Measurements from ENCODE around the gene DAPK1. TPM values are rescaled to one million over a fixed set of nuclear protein-coding genes. Genes with fewer than 3 reads are reported as not detected.
A peak's percentile ranks its signal among the peaks of the same experiment; 100 is the strongest.

DAPK1 gene
- polyA plus RNA-seq, 1 donor: 20.6 TPM

GRCh38 chr9:87613265-87614111 lies 115.8 kb downstream of the DAPK1 start:
- DNase-seq (ENCODE audit: low read depth): no peak

DNA sequence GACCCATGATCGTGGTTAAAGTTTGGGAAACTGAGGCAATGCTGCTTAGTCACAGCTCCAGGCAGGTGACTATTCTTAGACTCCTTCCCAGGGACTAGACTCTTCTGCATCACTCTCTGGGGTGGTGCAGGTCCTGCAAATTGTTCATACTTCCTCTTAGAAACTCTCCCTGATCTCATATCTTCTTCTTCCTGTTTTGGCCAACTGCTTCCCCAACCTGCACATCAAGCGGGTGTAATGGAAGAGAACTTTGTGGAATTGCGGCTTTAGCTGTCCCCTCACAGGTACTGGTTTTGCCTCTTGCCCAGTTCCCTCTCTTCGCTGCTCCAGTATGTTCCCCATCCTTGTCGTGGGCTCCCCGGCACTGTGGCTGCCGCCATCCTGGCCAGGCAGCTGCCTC lies 116.7 kb downstream of the DAPK1 start:
- no peak for DNase-seq (ENCODE audit: low read depth)

DNA sequence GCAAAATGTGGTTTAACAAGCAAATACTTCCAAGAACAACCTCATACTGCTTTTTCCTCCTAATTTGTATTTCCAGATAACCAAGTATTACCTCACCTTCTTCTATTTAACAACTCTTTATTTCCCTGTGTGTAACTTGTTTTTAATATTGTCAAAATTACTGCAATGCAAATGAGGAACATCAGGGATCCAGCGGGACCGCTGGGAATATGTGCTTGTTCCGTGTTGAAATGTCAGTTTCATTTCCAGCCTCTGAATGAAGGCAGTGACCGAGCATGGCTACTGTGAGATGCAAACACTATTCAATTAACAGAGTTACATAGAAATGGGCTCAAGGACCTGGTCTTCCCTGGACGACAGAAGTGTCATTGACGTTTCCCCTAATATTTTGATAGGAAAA lies 117.5 kb downstream of the DAPK1 start:
- no peak for DNase-seq (ENCODE audit: low read depth)

DNA sequence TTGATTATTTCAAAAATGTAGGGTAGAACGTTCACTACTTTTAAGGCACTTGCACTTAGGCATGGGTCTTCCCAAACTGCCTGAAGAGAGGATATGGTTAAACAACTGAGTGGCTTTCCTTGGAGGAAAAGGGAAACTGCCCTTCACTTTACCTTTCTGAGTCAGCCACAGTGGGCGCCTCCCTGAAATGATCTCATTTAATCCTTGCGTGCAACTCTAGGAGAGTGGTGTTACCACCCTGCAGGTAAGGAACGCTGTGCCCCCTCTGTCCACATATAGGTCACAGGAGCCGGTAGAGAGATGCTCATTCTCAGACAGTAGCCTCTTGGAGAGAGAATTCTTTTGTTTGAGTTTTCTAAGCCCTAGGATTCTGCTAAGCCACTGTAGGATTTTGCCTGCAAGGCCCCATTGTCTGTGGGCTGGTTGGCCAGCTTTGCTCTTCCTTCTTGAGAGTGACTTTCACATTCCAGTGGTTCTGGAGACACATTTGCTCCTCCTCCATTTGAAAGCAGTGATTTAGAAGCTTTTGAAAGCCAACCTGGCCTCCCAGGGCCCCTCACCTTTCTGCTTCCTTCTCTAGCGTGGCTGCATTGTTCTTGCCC lies 118.0 kb downstream of the DAPK1 start:
- DNase-seq (ENCODE audit: low read depth): no peak

GRCh38 chr9:87618226-87618625 lies 120.6 kb downstream of the DAPK1 start:
- DNase-seq (ENCODE audit: low read depth): no peak

- no peak for DNase-seq (ENCODE audit: low read depth)
These were observed 121.3 kb downstream of the DAPK1 start for GRCh38 chr9:87618931-87619330.

DNA sequence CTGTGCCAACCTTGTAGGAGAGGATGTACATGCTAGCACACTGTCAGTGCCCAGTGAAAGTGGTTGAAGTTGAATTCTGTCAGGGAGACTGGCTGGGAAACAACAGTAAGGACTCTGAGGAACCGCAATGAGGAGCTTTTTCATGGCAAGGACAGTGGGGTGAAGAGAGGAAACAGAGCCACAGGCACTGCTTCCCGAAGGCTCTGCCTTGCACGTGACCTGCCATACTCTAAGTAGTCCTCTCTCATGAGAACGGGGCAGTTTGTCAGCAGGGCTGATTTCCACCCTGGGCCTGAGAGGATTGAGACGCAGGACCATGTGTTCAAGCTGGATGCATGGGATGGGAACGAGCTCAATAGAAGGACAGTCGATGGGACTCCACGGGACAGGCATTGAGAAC lies 121.7 kb downstream of the DAPK1 start:
- no peak for DNase-seq (ENCODE audit: low read depth)

DNA sequence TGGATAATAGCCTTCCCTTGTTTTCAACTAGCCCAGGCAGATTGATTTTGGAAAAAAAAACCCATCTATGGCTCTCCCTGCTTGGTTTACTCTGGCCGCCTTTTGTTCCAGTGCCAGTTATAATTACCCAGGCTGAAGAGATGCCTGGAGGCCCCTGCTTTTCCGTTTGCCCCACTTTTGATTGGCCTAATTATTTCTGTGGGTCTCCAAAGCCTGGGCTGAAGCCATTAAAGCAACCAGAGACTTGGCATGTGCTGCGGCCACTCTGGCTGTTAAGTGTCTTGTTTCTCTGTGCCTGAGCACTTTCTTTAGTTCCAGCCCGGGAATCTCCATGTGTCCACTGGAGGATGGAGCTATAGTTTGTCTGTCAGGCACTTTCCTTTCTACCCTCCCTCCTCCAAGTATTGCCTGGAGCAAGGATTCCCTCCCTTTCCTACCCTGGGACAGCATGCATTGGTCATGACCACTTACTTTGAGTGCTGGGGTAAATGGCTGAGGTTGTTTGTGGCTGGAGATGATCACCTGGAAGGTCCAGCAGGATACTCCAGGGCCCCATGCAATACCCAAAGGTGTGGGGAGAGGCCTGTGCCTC lies 123.2 kb downstream of the DAPK1 start:
- no peak for DNase-seq (ENCODE audit: low read depth)

DNA sequence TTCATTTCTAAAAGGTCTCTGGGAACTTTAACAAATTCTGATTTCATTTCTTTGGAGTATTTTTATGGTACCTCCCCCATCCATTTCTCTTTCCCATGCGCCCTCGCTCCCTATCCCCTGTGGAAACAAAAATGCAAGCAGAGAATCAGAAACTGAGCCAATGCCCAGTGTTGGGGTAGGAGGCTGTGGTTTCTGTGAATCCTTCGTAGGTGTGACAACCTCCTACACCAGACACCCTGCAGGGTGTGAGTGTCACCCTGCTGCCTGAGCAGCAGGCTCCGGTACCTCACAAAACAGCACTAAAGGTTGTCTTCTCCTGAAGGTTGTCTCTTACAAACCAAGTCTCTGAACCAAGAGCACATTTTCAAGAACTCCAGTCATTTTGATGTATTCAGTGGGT lies 124.4 kb downstream of the DAPK1 start:
- no peak for DNase-seq (ENCODE audit: low read depth)

DNA sequence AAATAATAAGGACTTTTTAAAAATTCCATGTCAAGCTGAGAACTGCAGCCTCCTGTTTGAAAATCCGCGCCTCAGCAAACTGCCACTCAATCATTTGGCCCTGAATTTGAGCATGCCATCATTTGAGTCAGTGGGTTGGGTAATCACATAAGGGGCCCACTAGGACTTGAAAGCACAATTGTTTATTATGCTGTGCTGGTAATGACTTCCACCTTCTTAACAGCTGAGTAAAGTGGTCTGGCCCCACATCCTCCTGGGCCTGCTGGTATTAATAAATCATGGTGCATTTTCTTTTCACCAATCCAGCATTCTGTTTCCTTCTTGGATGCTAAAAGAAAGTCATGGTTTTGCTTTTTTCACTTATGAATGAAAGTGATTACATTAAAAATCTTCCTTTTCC lies 125.3 kb downstream of the DAPK1 start:
- DNase-seq (ENCODE audit: low read depth): no peak

DNA sequence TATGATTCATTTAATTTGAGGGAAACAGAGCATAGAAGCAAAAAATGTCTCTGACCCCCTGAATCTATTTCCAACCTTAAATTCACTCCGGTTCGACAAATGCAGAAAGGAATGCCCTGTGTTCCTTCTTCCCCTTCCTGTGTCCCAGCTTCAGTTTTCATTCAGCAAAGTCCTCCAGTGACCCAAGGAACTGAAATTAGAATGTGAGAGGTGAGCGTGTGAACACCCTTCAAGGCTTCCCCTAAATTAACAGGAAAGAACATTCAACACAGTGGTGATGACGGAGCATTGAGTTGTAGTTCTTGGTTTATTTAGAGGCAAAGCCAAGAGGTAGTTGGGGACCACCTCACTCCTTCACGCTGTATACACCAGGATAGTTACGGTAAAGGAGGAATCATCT lies 130.7 kb downstream of the DAPK1 start:
- DNase-seq (ENCODE audit: low read depth): no peak

GRCh38 chr9:87629104-87629503 lies 131.4 kb downstream of the DAPK1 start:
- no peak for DNase-seq (ENCODE audit: low read depth)

- no peak for DNase-seq (ENCODE audit: low read depth)
These were observed 132.6 kb downstream of the DAPK1 start for GRCh38 chr9:87630266-87630665.

GRCh38 chr9:87630846-87631245 lies 133.2 kb downstream of the DAPK1 start:
- DNase-seq (ENCODE audit: low read depth): no peak

DNA sequence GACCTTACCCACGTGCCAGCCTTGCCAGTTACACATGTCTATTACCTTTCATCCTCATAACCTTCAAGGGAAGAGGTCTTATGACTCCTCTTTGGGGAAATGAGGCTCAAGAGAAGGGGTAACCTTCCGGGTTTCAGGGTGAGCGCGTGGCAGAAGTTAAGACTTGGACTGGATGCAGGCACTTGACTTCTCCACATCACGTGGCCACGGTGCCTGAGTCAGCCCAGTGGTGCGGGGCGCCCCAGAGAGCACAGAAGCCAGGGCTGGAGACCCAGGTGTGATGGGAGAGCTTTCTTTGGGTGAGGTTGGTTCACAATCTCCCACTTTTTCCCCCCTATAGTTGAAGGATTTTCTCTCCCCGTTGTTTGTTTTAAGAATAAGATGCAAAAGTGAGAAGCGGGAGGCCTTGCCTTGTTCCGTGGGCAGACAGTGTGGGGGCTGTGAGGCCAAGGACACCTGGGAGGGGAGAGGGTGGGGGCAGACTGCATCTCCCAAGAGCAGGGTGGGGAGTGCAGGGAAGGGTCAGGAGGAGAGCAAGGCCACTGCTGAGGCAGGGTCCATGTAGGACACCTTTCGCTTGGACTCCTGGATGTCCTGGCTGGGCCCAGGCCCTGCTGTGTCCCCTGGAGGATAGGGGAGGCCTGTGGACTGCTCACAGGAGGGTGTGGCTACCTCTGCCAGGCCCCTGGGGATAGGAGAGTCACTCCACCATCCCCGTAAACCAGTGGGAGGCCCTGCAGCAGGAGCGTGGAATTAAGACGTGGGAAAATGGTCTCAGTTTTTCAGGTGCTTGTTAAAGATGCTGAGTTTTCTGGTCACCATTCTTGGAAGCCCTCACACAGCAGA lies 138.2 kb downstream of the DAPK1 start:
- DNase-seq (ENCODE audit: low read depth): no peak

- DNase-seq (ENCODE audit: low read depth): no peak
These were observed 140.6 kb downstream of the DAPK1 start for GRCh38 chr9:87638292-87638691.

GRCh38 chr9:87639949-87640348 lies 142.3 kb downstream of the DAPK1 start:
- no peak for DNase-seq (ENCODE audit: low read depth)

- DNase-seq (ENCODE audit: low read depth): peak; percentile 47
These were observed 142.7 kb downstream of the DAPK1 start for GRCh38 chr9:87640385-87640795.

DNA sequence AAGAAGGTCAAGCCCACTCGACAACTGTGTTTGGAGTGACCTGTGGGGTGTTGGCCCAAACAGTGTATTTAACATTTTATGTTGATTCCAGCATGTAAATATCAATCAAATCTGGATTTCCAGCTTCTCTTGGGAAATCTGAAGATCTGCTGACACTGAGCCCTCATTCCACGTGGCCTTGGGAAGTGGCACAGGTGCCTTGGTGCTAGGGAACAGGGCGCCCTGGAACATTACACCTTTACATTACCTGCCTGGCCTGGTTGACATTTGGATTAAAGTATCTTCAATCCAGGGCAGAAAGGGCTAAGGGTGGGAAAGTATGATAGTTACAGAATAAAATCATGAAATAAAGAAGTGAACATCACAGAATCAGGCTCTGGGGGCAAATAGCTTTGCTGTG lies 143.4 kb downstream of the DAPK1 start:
- DNase-seq (ENCODE audit: low read depth): no peak

DNA sequence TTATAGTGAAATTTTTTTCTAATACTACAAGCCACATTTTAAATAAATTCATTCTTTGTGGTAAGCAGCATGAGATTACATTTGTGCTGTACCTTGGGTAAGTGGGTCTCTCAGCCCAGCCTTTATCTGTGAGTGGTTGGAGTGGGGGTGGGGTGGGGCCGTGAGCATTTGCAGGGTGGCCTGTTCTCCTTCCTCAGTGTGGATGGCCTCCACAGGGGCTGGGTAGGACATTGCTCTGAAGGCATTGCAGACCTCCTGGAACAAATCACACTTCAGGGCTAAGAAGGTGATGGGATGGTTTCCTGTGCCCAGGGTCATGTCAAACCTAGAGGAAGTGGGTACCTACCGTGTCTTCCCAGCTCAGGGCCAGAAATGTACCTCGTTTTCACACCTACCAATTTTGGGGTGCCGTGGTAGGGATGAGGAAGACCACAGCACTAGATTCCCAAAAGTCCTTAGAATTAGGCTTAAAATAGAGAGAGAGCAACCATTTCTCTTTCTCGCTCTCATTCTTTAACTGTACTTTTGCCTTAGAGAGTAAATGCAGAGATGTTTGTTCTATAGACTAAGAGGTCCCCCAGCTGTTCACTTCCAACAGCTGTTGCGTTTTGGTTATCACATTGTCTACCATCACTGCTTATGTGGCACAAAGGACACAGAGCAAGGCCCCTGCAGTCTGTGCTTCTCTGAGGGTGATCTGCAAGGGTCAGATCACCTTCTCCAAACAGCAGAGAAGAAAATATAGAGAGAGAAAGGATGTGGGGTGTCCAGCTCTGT lies 144.9 kb downstream of the DAPK1 start:
- no peak for DNase-seq (ENCODE audit: low read depth)

GRCh38 chr9:87643107-87643650 lies 145.5 kb downstream of the DAPK1 start:
- DNase-seq (ENCODE audit: low read depth): no peak
